ENCODE measurements around the gene RASA3.

GRCh38 chr13:114049026-114049425 lies 83.4 kb downstream of the RASA3 start:
- TF ChIP-seq CTCF (IDR thresholded peaks at IDR 0.05) = no peak
- TF ChIP-seq POLR2A (IDR thresholded peaks at IDR 0.05) = no peak

Measured in right lobe of liver (tissue), 4 donors.